Fibroblast of lung (primary cell): ENCODE measurements around the gene EPHB4.

ENCODE experiments used
- EZH2 ChIP-seq: IDR thresholded peaks from 2 replicates; pipeline ENCODE4 v1.5.1; 2012; ENCODE audit warnings: low read length, control low read depth, mild to moderate bottlenecking; ENCODE audit errors: missing control alignments
- TF ChIP-seq, protein P1 (sequence below), 2 donors: IDR thresholded peaks in 1 of 2; conservative IDR thresholded peaks in 1 of 2; 1 replicate in 1 of 2; 2 replicates in 1 of 2; pipeline ENCODE4 v1.5.1; 2011 to 2012; ENCODE audit warnings: low read length in 2 of 2, control low read depth in 1 of 2, inconsistent platforms in 1 of 2, low read depth in 1 of 2, mild to moderate bottlenecking in 1 of 2

GRCh38 chr7:100847360-100847759 is 20.0 kb upstream of the EPHB4 start:
- TF ChIP-seq, protein P1, sequence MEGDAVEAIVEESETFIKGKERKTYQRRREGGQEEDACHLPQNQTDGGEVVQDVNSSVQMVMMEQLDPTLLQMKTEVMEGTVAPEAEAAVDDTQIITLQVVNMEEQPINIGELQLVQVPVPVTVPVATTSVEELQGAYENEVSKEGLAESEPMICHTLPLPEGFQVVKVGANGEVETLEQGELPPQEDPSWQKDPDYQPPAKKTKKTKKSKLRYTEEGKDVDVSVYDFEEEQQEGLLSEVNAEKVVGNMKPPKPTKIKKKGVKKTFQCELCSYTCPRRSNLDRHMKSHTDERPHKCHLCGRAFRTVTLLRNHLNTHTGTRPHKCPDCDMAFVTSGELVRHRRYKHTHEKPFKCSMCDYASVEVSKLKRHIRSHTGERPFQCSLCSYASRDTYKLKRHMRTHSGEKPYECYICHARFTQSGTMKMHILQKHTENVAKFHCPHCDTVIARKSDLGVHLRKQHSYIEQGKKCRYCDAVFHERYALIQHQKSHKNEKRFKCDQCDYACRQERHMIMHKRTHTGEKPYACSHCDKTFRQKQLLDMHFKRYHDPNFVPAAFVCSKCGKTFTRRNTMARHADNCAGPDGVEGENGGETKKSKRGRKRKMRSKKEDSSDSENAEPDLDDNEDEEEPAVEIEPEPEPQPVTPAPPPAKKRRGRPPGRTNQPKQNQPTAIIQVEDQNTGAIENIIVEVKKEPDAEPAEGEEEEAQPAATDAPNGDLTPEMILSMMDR (conservative IDR thresholded peaks at IDR 0.05 in 1 of 2, IDR thresholded peaks at IDR 0.05 in 1 of 2; ENCODE audit: low read depth in 1 of 2, low read length in 2 of 2), result no peak
- TF ChIP-seq EZH2, result no peak
